ENCODE results near the gene SYK. TPM values are rescaled to one million over a fixed set of nuclear protein-coding genes. Genes with fewer than 3 reads are reported as not detected.
A peak's percentile ranks its signal among the peaks of the same experiment; 100 is the strongest.

SYK gene
- total RNA-seq, 1 donor from 2014 or later = 10.7 TPM

GRCh38 chr9:90821697-90822096, 20.1 kb downstream of the SYK start:
- Mint-ChIP-seq H3K4me1 (ENCODE audit: low read depth, unreplicated experiment) (no peaks in the 10 kb centered on the region), H3K9me3 (ENCODE audit: unreplicated experiment) (peaks cover 10% of the 10 kb centered on the region), H3K4me3 (ENCODE audit: unreplicated experiment) (no peak overlapping the region), H3K27me3 (ENCODE audit: unreplicated experiment) (peaks cover 2% of the 10 kb centered on the region), H3K36me3 (ENCODE audit: unreplicated experiment) (peaks cover 19% of the 10 kb centered on the region), H3K27ac (ENCODE audit: unreplicated experiment) (no peak overlapping the region)
- DNase-seq = no peak
- no peak for TF ChIP-seq CTCF (IDR thresholded peaks at IDR 0.05; ENCODE audit: partially characterized antibody, unreplicated experiment)

GRCh38 chr9:90822866-90823265, 21.2 kb downstream of the SYK start:
- peaks cover 9% of the 10 kb centered on the region for H3K9me3 Mint-ChIP-seq (ENCODE audit: unreplicated experiment)
- no peak for TF ChIP-seq CTCF (IDR thresholded peaks at IDR 0.05; ENCODE audit: partially characterized antibody, unreplicated experiment)
- H3K36me3 Mint-ChIP-seq (ENCODE audit: unreplicated experiment) = peaks cover 19% of the 10 kb centered on the region
- no peak overlapping the region for H3K4me3 Mint-ChIP-seq (ENCODE audit: unreplicated experiment)
- H3K27me3 Mint-ChIP-seq (ENCODE audit: unreplicated experiment) = peaks cover 2% of the 10 kb centered on the region
- no peak for DNase-seq
- peak overlapping the region; percentile 64 for H3K27ac Mint-ChIP-seq (ENCODE audit: unreplicated experiment)
- H3K4me1 Mint-ChIP-seq (ENCODE audit: low read depth, unreplicated experiment) = peaks cover 8% of the 10 kb centered on the region

- no peak for DNase-seq
- Mint-ChIP-seq H3K36me3 (ENCODE audit: unreplicated experiment) (peaks cover 14% of the 10 kb centered on the region), H3K4me1 (ENCODE audit: low read depth, unreplicated experiment) (peaks cover 10% of the 10 kb centered on the region), H3K4me3 (ENCODE audit: unreplicated experiment) (no peak overlapping the region), H3K27me3 (ENCODE audit: unreplicated experiment) (peaks cover 2% of the 10 kb centered on the region), H3K9me3 (ENCODE audit: unreplicated experiment) (peaks cover 9% of the 10 kb centered on the region), H3K27ac (ENCODE audit: unreplicated experiment) (peak overlapping the region; percentile 5)
- TF ChIP-seq CTCF (IDR thresholded peaks at IDR 0.05; ENCODE audit: partially characterized antibody, unreplicated experiment) = no peak
Observed at GRCh38 chr9:90825586-90825985, 24.0 kb downstream of the SYK start.

- peaks cover 2% of the 10 kb centered on the region for H3K27me3 Mint-ChIP-seq (ENCODE audit: unreplicated experiment)
- DNase-seq = no peak
Observed at GRCh38 chr9:90826326-90827020, 24.9 kb downstream of the SYK start.

More at GRCh38 chr9:90826326-90827020, 24.9 kb downstream of the SYK start:
- H3K4me3 Mint-ChIP-seq (ENCODE audit: unreplicated experiment) = no peak overlapping the region
- H3K9me3 Mint-ChIP-seq (ENCODE audit: unreplicated experiment) = peaks cover 9% of the 10 kb centered on the region
- H3K27ac Mint-ChIP-seq (ENCODE audit: unreplicated experiment) = no peak overlapping the region
- TF ChIP-seq CTCF (IDR thresholded peaks at IDR 0.05; ENCODE audit: partially characterized antibody, unreplicated experiment) = no peak
- peaks cover 14% of the 10 kb centered on the region for H3K36me3 Mint-ChIP-seq (ENCODE audit: unreplicated experiment)
- H3K4me1 Mint-ChIP-seq (ENCODE audit: low read depth, unreplicated experiment) = peaks cover 10% of the 10 kb centered on the region

All from glutamatergic neuron (in vitro differentiated cells).